Activated naive CD4-positive, alpha-beta T cell treated with anti-CD3 and anti-CD28 coated beads for 36 hours (primary cell): ENCODE data around the gene ATF7IP2. TPM values are rescaled to one million over a fixed set of nuclear protein-coding genes. Genes with fewer than 3 reads are reported as not detected.

ENCODE experiments used
- CTCF ChIA-PET: fragments of 350-600 bp; sonication (Branson Sonifier 250); formaldehyde crosslinking; loops from one replicate; lab custom pipeline; 2021; ENCODE audit warnings: antibody characterized with exemption; lab: Charles Lee
- DNase-seq: peaks from one replicate; pipeline ENCODE4 v3.0.0-alpha.2; 2020
- H3K27ac Mint-ChIP-seq: one replicate; pipeline ENCODE4 v1.8.0; 2021; ENCODE audit warnings: mild to moderate bottlenecking, mixed read lengths
- H3K27me3 Mint-ChIP-seq: one replicate; pipeline ENCODE4 v1.8.0; 2021; ENCODE audit warnings: low read depth, mixed read lengths
- H3K36me3 Mint-ChIP-seq: one replicate; pipeline ENCODE4 v1.8.0; 2021; ENCODE audit warnings: low read depth, mixed read lengths
- H3K4me1 Mint-ChIP-seq: one replicate; pipeline ENCODE4 v1.8.0; 2021; ENCODE audit warnings: low read depth, mixed read lengths
- H3K4me3 Mint-ChIP-seq: one replicate; pipeline ENCODE4 v1.8.0; 2021; ENCODE audit warnings: mild to moderate bottlenecking, moderate library complexity, mixed read lengths
- H3K9me3 Mint-ChIP-seq: one replicate; pipeline ENCODE4 v1.8.0; 2021; ENCODE audit warnings: mixed read lengths
- intact Hi-C: fragments of 100-400 bp; cut with micrococcal nuclease; formaldehyde crosslinking; loops from one replicate; pipeline ENCODE4 v1.15.1; 2023
- total RNA-seq, 2 experiments: library from RNA; stranded (reverse); gene quantifications; one replicate each; pipeline ENCODE4 v1.2.3, GENCODE V29; 2021

ATF7IP2 gene
- total RNA-seq, 2 experiments from 2014 or later: 17.6 to 18.4 TPM

DNA sequence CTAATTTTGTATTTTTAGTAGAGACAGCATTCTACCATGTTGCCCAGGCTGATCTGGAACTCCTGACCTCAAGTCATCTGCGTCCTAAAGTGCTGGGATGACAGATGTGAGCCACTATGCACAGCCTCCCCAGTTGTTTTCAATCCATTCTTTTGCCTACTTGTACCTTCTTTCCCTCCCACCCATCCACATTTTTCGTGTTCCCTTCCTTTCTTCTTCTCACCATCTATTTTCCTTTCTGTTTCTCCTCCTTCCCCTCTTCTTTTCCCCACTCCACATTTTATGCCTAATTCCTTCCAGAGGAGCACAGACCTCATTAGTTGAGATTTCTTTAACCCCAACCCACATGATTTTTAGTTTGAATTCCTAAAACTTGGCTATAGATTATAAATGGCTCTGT, 94.3 kb downstream of the ATF7IP2 start:
- DNase-seq: no peak
- Mint-ChIP-seq H3K9me3 (peaks cover 35% of the 10 kb centered on the region), H3K27ac (no peak overlapping the region), H3K36me3 (peaks cover 57% of the 10 kb centered on the region), H3K4me1 (no peaks in the 10 kb centered on the region), H3K27me3 (no peaks in the 10 kb centered on the region), H3K4me3 (no peak overlapping the region)
- CTCF ChIA-PET: interaction anchor here (1.2 kb wide), 1 partner anchor 223 kb away, joined by 3 read pairs; no protein-coding TSS in a partner anchor
- intact Hi-C loops: no loop called here

DNA sequence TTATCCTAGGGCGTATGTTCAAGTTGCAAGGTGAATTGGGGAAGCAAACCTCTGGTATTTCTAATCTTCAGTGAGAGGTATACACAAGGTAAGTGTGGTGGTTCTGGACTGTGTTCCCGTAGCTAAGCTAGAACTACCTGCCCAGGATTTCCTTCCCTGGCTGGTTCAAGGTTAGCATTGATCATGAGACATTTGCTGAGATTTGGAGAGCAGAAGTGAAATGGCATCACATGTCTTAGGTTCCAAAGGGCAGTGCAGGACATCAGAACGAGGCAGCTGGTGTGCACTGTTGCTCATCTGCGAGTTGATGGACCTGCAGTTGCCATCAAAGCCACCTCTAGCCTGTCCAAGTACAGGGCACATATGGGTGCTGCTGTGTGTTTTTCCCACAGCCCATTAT, 99.3 kb downstream of the ATF7IP2 start:
- CTCF ChIA-PET: no interaction called here
- Mint-ChIP-seq H3K9me3 (peaks cover 33% of the 10 kb centered on the region), H3K36me3 (peaks cover 34% of the 10 kb centered on the region), H3K27me3 (no peaks in the 10 kb centered on the region), H3K4me1 (no peaks in the 10 kb centered on the region), H3K4me3 (no peak overlapping the region), H3K27ac (no peak overlapping the region)
- intact Hi-C loops: no loop called here
- DNase-seq: no peak

DNA sequence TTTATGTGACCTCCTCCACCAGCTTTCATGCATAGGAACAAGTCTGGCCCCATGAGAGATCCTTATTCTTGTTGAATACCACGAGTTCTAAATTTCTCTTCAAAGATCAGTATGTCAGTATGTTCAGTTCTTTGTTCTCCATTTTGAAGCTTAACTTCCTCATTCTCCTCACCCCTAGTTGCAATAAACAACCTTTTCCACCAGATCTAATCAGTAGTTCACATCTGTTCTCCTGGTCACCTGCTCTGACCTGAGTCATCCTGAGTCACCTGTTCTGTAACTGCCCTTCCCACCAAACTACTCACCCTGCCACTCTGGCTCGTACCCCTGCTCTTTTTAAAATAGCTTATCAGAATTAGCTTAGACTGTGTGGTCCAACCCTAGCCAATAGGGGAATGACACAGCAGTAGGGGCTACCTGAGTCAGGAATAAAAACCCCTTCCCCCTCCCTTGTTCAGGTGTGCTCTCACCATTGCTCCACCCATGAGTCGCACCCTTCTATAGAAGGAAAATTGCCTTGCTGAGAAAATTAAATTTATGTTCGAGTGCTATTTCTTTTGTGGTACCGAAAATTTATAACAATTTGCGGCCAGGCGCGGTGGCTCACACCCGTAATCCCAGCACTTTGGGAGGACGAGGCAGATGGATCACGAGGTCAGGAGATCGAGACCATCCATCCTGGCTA, 100.0 kb downstream of the ATF7IP2 start:
- intact Hi-C loops: no loop called here
- CTCF ChIA-PET: no interaction called here
- Mint-ChIP-seq H3K4me3 (no peak overlapping the region), H3K27me3 (no peaks in the 10 kb centered on the region), H3K4me1 (no peaks in the 10 kb centered on the region), H3K9me3 (peaks cover 31% of the 10 kb centered on the region), H3K27ac (no peak overlapping the region), H3K36me3 (peaks cover 28% of the 10 kb centered on the region)
- no peak for DNase-seq

DNA sequence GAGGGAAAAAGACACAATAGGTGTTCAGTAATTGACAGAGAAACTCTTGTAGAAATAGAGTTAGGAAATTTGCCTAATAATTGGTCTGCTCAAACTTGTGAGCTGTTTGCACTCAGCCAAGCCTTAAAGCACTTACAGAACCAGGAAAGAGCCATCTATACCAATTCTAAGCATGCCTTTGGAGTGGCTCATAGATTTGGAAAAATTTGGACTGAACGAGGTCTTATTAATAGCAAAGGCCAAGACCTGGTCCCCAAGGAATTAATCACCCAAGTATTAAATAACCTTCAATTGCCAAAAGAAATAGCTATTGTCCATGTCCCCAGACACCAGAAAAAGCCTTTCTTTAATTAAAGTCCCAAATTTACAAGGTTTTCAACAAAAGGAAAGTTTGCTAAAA, 104.3 kb downstream of the ATF7IP2 start:
- peaks cover 25% of the 10 kb centered on the region for H3K9me3 Mint-ChIP-seq
- no peak overlapping the region for H3K27ac Mint-ChIP-seq
- H3K27me3 Mint-ChIP-seq: no peaks in the 10 kb centered on the region
- H3K36me3 Mint-ChIP-seq: no peaks in the 10 kb centered on the region
- no peak for DNase-seq
- CTCF ChIA-PET: interaction anchor here (0.7 kb wide), 1 partner anchor 39 kb away, joined by 3 read pairs; no protein-coding TSS in a partner anchor
- H3K4me3 Mint-ChIP-seq: no peak overlapping the region
- intact Hi-C loops: no loop called here
- no peaks in the 10 kb centered on the region for H3K4me1 Mint-ChIP-seq

DNA sequence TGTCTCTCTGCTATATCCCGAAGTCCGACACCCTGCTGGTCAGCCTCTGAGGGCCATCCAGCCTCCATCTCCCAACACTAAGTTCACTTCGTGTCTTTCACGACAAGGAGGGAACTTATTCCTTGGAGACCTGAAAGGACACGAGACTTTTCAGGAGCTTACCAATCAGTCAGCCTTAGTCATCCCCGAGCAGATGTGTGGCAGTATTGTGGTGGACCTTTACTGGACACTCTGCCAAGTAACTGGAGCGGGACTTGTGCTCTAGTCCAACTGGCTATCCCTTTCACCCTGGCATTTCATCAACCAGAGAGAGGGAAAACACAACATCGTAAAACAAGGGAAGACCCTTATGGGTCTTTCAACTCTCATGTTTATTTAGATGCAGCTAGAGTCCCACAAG, 107.4 kb downstream of the ATF7IP2 start:
- intact Hi-C loops: no loop called here
- H3K27ac Mint-ChIP-seq: no peak overlapping the region
- no peaks in the 10 kb centered on the region for H3K4me1 Mint-ChIP-seq
- CTCF ChIA-PET: no interaction called here
- H3K4me3 Mint-ChIP-seq: no peak overlapping the region
- H3K36me3 Mint-ChIP-seq: no peaks in the 10 kb centered on the region
- H3K27me3 Mint-ChIP-seq: no peaks in the 10 kb centered on the region
- no peak for DNase-seq
- H3K9me3 Mint-ChIP-seq: peaks cover 14% of the 10 kb centered on the region

DNA sequence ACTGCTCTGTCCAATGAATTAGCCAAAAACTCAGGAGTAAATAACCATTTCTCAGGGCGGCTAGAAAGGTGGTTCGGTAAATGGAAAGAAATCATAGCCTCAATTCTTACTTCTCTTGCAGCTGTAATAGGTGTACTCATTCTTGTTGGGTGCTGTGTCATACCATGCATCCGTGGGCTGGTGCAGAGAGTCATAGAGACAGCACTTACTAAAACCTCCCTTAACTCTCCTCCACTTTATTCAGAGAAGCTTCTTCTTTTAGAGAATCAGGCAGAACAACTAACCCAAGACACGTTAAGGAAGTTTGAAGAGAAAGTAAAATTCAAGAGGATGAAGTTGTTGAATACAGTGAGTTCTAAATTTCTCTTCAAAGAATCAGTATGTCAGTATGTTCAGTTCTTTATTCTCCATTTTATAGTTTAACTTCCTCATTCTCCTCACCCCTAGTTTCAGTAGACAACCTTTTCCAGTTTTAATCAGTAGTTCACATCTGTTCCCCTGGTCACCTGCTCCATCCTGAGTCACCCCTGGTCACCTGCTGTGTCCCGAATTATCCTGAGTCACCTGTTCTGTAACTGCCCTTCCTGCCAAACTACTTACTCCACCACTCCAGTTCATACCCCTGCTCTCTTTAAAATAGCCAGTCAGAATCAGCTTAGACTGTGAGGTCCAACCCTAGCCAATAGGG, 108.6 kb downstream of the ATF7IP2 start:
- Mint-ChIP-seq H3K27me3 (no peaks in the 10 kb centered on the region), H3K36me3 (no peaks in the 10 kb centered on the region), H3K4me3 (no peak overlapping the region), H3K4me1 (no peaks in the 10 kb centered on the region), H3K9me3 (peaks cover 14% of the 10 kb centered on the region), H3K27ac (no peak overlapping the region)
- CTCF ChIA-PET: no interaction called here
- DNase-seq: no peak
- intact Hi-C loops: no loop called here

DNA sequence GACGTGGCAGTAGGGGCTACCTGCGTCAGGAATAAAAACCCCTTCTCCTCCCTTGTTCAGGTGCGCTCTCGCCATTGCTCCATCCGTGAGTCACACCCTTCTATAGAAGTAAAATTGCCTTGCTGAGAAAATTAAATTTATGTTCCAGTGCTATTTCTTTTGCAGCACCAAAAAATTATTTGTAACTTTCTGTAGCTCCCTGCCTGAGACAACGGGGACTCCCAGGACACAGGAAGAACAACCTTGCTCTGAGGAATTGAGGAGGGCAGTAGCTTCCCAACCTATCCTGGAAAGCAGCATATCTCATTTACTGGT, 109.1 kb downstream of the ATF7IP2 start:
- intact Hi-C loops: no loop called here
- Mint-ChIP-seq H3K27me3 (no peaks in the 10 kb centered on the region), H3K4me3 (no peak overlapping the region), H3K36me3 (no peaks in the 10 kb centered on the region), H3K4me1 (no peaks in the 10 kb centered on the region), H3K9me3 (peaks cover 14% of the 10 kb centered on the region), H3K27ac (no peak overlapping the region)
- no peak for DNase-seq
- CTCF ChIA-PET: no interaction called here

DNA sequence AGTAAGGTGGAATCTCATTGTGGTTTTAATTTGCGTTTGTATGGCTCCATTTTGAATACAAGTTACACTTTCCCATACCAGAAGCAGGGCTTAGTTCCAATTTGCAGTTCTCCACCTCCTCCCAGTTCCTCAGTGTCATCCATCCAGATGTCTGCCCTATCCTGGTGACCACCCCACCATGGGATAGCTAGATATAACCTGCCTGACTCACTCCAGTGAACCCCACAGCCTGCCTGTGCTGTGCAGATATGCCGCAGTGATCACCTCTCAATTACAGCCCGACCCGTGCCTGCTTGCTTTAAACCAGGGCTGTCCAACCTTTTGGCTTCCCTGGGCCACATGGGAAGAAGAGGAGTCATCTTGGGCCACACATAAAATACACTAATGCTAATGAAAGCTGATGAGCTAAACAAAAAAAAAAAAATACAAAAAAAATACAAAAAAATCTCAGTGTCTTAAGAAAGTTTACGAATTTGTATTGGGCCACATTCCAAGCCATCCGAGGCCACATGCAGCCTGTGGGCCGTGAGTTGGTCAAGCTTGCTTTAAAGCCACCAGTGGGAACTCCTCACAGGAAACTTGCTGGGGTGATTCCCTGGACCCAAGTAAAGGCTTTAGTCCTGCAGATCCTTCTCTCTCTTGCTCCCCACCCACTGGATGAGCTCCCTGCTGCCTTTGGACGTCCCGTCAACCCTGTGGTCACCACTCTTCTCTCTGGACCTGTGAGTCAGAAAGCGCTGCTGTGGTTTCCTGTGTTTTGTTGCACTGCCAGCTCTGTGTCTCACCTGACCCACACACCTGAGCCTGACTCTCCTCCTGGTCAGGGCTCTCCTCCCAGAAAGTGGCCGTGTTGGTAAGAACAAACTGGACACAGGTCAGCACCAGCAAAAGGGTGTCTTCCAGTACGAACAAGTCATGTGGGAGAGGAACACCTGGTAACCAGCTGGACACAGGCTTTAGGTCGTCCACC, 111.6 kb downstream of the ATF7IP2 start:
- peak; percentile 26 for DNase-seq
- Mint-ChIP-seq H3K27me3 (no peaks in the 10 kb centered on the region), H3K9me3 (peaks cover 14% of the 10 kb centered on the region), H3K4me3 (no peak overlapping the region), H3K27ac (no peak overlapping the region), H3K4me1 (peaks cover 2% of the 10 kb centered on the region), H3K36me3 (no peaks in the 10 kb centered on the region)
- CTCF ChIA-PET: interaction anchor here (0.6 to 1.6 kb wide), 4 partner anchors 8 to 240 kb away, joined by 3 to 5 read pairs (median 4); no protein-coding TSS in a partner anchor
- intact Hi-C loops: no loop called here

DNA sequence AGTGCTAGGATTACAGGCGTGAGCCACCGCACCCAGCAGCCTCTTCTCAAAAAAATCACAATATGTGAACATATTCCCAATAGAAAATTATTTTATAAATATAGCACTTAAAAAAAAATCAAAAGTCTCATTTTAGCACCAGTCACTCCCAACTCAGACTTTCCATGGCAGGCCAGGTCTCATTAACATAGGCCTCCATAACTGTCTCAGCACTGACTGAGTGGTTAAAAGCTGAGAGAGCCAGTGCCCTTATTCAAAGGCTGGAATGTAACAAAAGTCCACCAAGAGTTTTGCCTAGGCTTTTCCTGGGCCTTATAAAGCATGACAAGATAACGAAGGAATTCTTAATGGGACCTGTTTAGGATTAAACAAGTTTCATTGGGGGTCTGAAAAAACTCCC, 114.7 kb downstream of the ATF7IP2 start:
- Mint-ChIP-seq H3K36me3 (no peaks in the 10 kb centered on the region), H3K4me1 (peaks cover 2% of the 10 kb centered on the region), H3K4me3 (no peak overlapping the region), H3K27me3 (no peaks in the 10 kb centered on the region), H3K27ac (no peak overlapping the region), H3K9me3 (peaks cover 2% of the 10 kb centered on the region)
- intact Hi-C loops: loop anchor here (2.0 to 10.0 kb wide), 2 partner anchors 116 to 186 kb away; partner anchors contain the start of gene ATF7IP2
- DNase-seq: no peak
- CTCF ChIA-PET: interaction anchor here (0.6 to 1.0 kb wide), 2 partner anchors 9 to 21 kb away, joined by 3 to 5 read pairs; no protein-coding TSS in a partner anchor

DNA sequence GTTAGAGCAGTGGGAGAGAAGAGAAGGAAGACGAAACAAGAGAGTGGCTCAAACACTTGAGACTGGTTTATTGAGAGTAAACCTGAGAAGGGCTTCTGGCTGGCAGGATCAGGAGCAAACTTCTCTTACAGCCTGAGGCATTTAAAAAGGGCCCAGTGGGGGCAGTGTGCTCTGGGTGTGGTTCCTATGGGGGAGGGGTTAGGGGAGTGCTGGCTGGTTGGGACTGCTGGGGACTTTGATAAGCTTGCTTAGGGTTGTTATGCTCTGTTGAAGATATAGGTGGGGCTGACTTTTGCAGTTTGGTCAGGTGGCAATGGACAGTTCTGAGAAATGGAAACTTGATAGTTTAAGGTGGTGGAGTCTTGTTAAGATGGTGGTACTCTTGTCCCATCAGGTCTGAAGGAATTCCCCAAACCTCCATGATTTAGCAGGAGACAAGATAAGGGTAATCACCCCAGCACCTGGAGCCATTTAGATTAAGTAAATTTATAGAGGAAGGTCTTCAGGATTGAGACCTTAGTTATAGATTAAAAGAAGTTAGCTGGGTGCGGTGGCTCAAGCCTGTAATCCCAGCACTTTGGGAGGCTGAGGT, 115.3 kb downstream of the ATF7IP2 start:
- no peaks in the 10 kb centered on the region for H3K27me3 Mint-ChIP-seq
- H3K27ac Mint-ChIP-seq: no peak overlapping the region
- H3K4me1 Mint-ChIP-seq: peaks cover 2% of the 10 kb centered on the region
- CTCF ChIA-PET: no interaction called here
- DNase-seq: peak; percentile 14
- H3K4me3 Mint-ChIP-seq: no peak overlapping the region
- H3K36me3 Mint-ChIP-seq: no peaks in the 10 kb centered on the region
- intact Hi-C loops: loop anchor here (2.0 to 10.0 kb wide), 2 partner anchors 116 to 186 kb away; partner anchors contain the start of gene ATF7IP2
- H3K9me3 Mint-ChIP-seq: peaks cover 2% of the 10 kb centered on the region

DNA sequence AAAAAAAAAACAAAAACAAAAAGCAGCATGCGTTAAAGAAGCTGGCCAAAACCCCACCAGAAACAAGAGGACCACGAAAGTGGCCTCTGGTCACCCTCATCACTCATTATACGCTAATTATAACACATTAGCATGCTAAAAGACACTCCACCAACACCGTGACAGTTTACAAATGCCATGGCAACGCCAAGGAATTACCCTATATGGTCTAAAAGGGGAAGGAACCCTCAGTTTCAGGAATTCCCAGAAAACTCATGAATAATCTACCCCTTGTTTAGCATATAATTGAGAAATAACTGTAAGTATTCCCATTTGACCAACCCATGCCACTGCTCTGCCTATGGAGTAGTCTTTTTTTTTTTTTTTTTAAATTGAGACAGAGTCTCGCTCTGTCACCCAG, 116.9 kb downstream of the ATF7IP2 start:
- H3K27ac Mint-ChIP-seq: no peak overlapping the region
- no peaks in the 10 kb centered on the region for H3K36me3 Mint-ChIP-seq
- DNase-seq: no peak
- H3K27me3 Mint-ChIP-seq: no peaks in the 10 kb centered on the region
- CTCF ChIA-PET: interaction anchor here (1.3 kb wide), 1 partner anchor 245 kb away, joined by 5 read pairs; no protein-coding TSS in a partner anchor
- intact Hi-C loops: loop anchor here (10.0 kb wide), 1 partner anchor 118 kb away; the partner anchor contains the start of gene ATF7IP2
- peaks cover 2% of the 10 kb centered on the region for H3K9me3 Mint-ChIP-seq
- no peak overlapping the region for H3K4me3 Mint-ChIP-seq
- peaks cover 2% of the 10 kb centered on the region for H3K4me1 Mint-ChIP-seq
